IMR-90 (cell line): ENCODE measurements around the gene PGS1. TPM values are rescaled to one million over a fixed set of nuclear protein-coding genes. Genes with fewer than 3 reads are reported as not detected.

ENCODE experiments used
- ATAC-seq: fragments of 200-7000 bp; cut with Tn5 transposase; 2 replicates; pipeline ENCODE4 v1.9.1; 2020; ENCODE audit warnings: low read depth, mild to moderate bottlenecking, moderate library complexity
- BruUV-seq: library from RNA; stranded (reverse); fragments of 400-500 nt; replicated peaks from 2 replicates; lab custom pipeline; 2021; lab: Mats Ljungman, UMichigan
- CTCF ChIA-PET: fragments of 300-600 bp; formaldehyde crosslinking; extraction: SDS; loops from one replicate; lab custom pipeline; 2021; ENCODE audit warnings: antibody characterized with exemption; lab: Yijun Ruan, JAX
- POLR2A ChIA-PET: fragments of 300-600 bp; sonication (Branson Sonifier 250); formaldehyde crosslinking; loops from one replicate; lab custom pipeline; 2022; ENCODE audit warnings: antibody characterized with exemption; ENCODE audit not compliant: unreplicated experiment; lab: Charles Lee
- DNase-seq: peaks from one replicate; pipeline ENCODE4 v3.0.0; 2013
- H2AFZ ChIP-seq: replicated peaks from 2 replicates; pipeline ENCODE3; 2013; ENCODE audit warnings: low read length, mild to moderate bottlenecking; ENCODE audit not compliant: poor library complexity
- H2AK5ac ChIP-seq: 2 replicates; pipeline ENCODE4 v1.6.1; 2013; ENCODE audit warnings: low read depth, low read length, inconsistent platforms
- H2AK9ac ChIP-seq: replicated peaks from 2 replicates; pipeline ENCODE3; 2013; ENCODE audit warnings: mild to moderate bottlenecking, low read depth, low read length, moderate library complexity; ENCODE audit not compliant: poor library complexity
- H2BK120ac ChIP-seq: 2 replicates; pipeline ENCODE4 v1.6.1; 2013; ENCODE audit warnings: low read depth, low read length, inconsistent platforms
- H2BK15ac ChIP-seq: 3 replicates; pipeline ENCODE4 v1.6.1; 2013; ENCODE audit warnings: low read depth, low read length, inconsistent platforms
- H2BK20ac ChIP-seq: 2 replicates; pipeline ENCODE4 v1.6.1; 2013; ENCODE audit warnings: low read depth, mild to moderate bottlenecking, inconsistent platforms, low read length, moderate library complexity
- H2BK5ac ChIP-seq: 2 replicates; pipeline ENCODE4 v1.6.1; 2013; ENCODE audit warnings: mild to moderate bottlenecking, low read depth, low read length, inconsistent platforms; ENCODE audit not compliant: poor library complexity, severe bottlenecking
- H3K14ac ChIP-seq: replicated peaks from 2 replicates; pipeline ENCODE4 v1.6.1; 2013; ENCODE audit warnings: low read depth, low read length, inconsistent platforms
- H3K18ac ChIP-seq: 2 replicates; pipeline ENCODE4 v1.6.1; 2013; ENCODE audit warnings: low read depth, low read length, control low read depth
- H3K23ac ChIP-seq: 2 replicates; pipeline ENCODE4 v1.6.1; 2013; ENCODE audit warnings: low read depth, low read length, inconsistent platforms
- H3K27ac ChIP-seq: 2 replicates; pipeline ENCODE4 v1.5.1; 2013; ENCODE audit warnings: mild to moderate bottlenecking, control low read depth, low read length; ENCODE audit not compliant: insufficient read depth
- H3K27me3 ChIP-seq: 2 replicates; pipeline ENCODE4 v1.6.1; 2013; ENCODE audit warnings: low read length; ENCODE audit not compliant: control insufficient read depth, insufficient read depth
- H3K36me3 ChIP-seq: 2 replicates; pipeline ENCODE4 v1.6.1; 2013; ENCODE audit warnings: low read length, mixed read lengths; ENCODE audit not compliant: control insufficient read depth, insufficient read depth
- H3K4ac ChIP-seq: 2 replicates; pipeline ENCODE4 v1.6.1; 2013; ENCODE audit warnings: low read depth, low read length, inconsistent platforms
- H3K4me1 ChIP-seq: 2 replicates; pipeline ENCODE4 v1.6.1; 2013; ENCODE audit warnings: low read length, mixed read lengths; ENCODE audit not compliant: control insufficient read depth, insufficient read depth
- H3K4me2 ChIP-seq: 2 replicates; pipeline ENCODE4 v1.6.1; 2013; ENCODE audit warnings: low read depth, mild to moderate bottlenecking, control low read depth, low read length, moderate library complexity
- H3K4me3 ChIP-seq: 2 replicates; pipeline ENCODE4 v1.5.1; 2013; ENCODE audit warnings: low read depth, mild to moderate bottlenecking, control low read depth, low read length, moderate library complexity; ENCODE audit not compliant: insufficient read depth
- H3K56ac ChIP-seq: 2 replicates; pipeline ENCODE4 v1.6.1; 2013; ENCODE audit warnings: low read length, inconsistent platforms; ENCODE audit not compliant: insufficient read depth; ENCODE audit errors: extremely low read depth
- H3K79me1 ChIP-seq, 2 experiments: 2 replicates each; pipeline ENCODE4 v1.6.1; 2013; ENCODE audit warnings: low read length in 2 of 2, inconsistent platforms in 1 of 2, low read depth in 1 of 2
- H3K9ac ChIP-seq: 2 replicates; pipeline ENCODE4 v1.6.1; 2013; ENCODE audit warnings: low read depth, low read length, control low read depth
- H3K9me1 ChIP-seq: 2 replicates; pipeline ENCODE4 v1.6.1; 2013; ENCODE audit warnings: low read length, inconsistent platforms; ENCODE audit not compliant: insufficient read depth
- H3K9me3 ChIP-seq: 2 replicates; pipeline ENCODE4 v1.6.1; 2013; ENCODE audit warnings: low read length; ENCODE audit not compliant: control insufficient read depth, insufficient read depth
- H4K20me1 ChIP-seq: 2 replicates; pipeline ENCODE4 v1.6.1; 2013; ENCODE audit warnings: low read length, inconsistent platforms; ENCODE audit not compliant: insufficient read depth
- H4K5ac ChIP-seq: 2 replicates; pipeline ENCODE4 v1.6.1; 2013; ENCODE audit warnings: mild to moderate bottlenecking, low read depth, low read length, control low read depth
- H4K8ac ChIP-seq, 2 experiments: 2 replicates each; pipeline ENCODE4 v1.6.1; 2013; ENCODE audit warnings: low read depth in 2 of 2, low read length in 2 of 2, control low read depth in 1 of 2, inconsistent platforms in 1 of 2
- H4K91ac ChIP-seq: 2 replicates; pipeline ENCODE4 v1.6.1; 2013; ENCODE audit warnings: low read depth, low read length, inconsistent platforms; ENCODE audit not compliant: insufficient read depth
- BHLHE40 ChIP-seq: fragments of 150-350 bp; IDR thresholded peaks from 2 replicates; pipeline ENCODE4 v1.6.1; 2016; ENCODE audit warnings: mild to moderate bottlenecking, low read depth, low read length
- CEBPB ChIP-seq: IDR thresholded peaks from 2 replicates; pipeline ENCODE4 v1.6.1; 2012; ENCODE audit warnings: low read depth, low read length, improper control_type of control experiment
- CHD1 ChIP-seq: IDR thresholded peaks from 2 replicates; pipeline ENCODE4 v1.6.1; 2012; ENCODE audit warnings: low read depth, low read length, improper control_type of control experiment
- FOS ChIP-seq: fragments of 150-350 bp; IDR thresholded peaks from 2 replicates; pipeline ENCODE4 v1.6.1; 2016; ENCODE audit warnings: low read depth, low read length
- MAFK ChIP-seq: IDR thresholded peaks from 2 replicates; pipeline ENCODE4 v1.6.1; 2012; ENCODE audit warnings: low read depth, low read length, improper control_type of control experiment
- MAZ ChIP-seq: IDR thresholded peaks from 2 replicates; pipeline ENCODE4 v1.6.1; 2012; ENCODE audit warnings: low read depth, mild to moderate bottlenecking, low read length, improper control_type of control experiment, moderate library complexity, borderline replicate concordance
- MXI1 ChIP-seq: IDR thresholded peaks from 2 replicates; pipeline ENCODE4 v1.6.1; 2012; ENCODE audit warnings: low read depth, mild to moderate bottlenecking, low read length, moderate library complexity, borderline replicate concordance
- NFE2L2 ChIP-seq: fragments of 150-350 bp; IDR thresholded peaks from 2 replicates; pipeline ENCODE4 v1.6.1; 2016; ENCODE audit warnings: low read depth, mild to moderate bottlenecking, low read length
- POLR2A ChIP-seq: IDR thresholded peaks from 2 replicates; pipeline ENCODE4 v1.6.1; 2012; ENCODE audit warnings: mild to moderate bottlenecking, low read depth, low read length
- RAD21 ChIP-seq: IDR thresholded peaks from 2 replicates; pipeline ENCODE4 v1.6.1; 2012; ENCODE audit warnings: low read length, improper control_type of control experiment
- RCOR1 ChIP-seq: IDR thresholded peaks from 2 replicates; pipeline ENCODE4 v1.6.1; 2012; ENCODE audit warnings: mild to moderate bottlenecking, low read length, improper control_type of control experiment; ENCODE audit not compliant: insufficient replicate concordance
- RFX5 ChIP-seq: IDR thresholded peaks from 2 replicates; pipeline ENCODE4 v1.8.0; 2012; ENCODE audit warnings: low read depth, mild to moderate bottlenecking, low read length, moderate library complexity
- SMC3 ChIP-seq: fragments of 150-350 bp; IDR thresholded peaks from 2 replicates; pipeline ENCODE4 v1.6.1; 2016; ENCODE audit warnings: low read depth, mild to moderate bottlenecking, antibody characterized with exemption, low read length, moderate library complexity
- WGBS, 2 experiments: methylation state at CpG; one replicate each; pipeline versions ENCODE4 v1.1.5 to v1.1.7; 2013; ENCODE audit warnings: missing lambda C conversion rate in 2 of 2; ENCODE audit not compliant: insufficient read length in 1 of 2; ENCODE audit errors: extremely low coverage in 2 of 2; 5-methylcytosine and 5-hydroxymethylcytosine counted together
- dilution Hi-C: fragments of 300-500 bp; cut with HindIII; formaldehyde crosslinking; loops from one replicate; pipeline ENCODE4 v1.14.3; 2018; ENCODE audit warnings: low sequenced_read_pairs; ENCODE audit not compliant: unreplicated experiment
- in situ Hi-C: fragments of 300-500 bp; cut with MboI; formaldehyde crosslinking; loops from 3 replicates; pipeline ENCODE4 v1.14.3; 2019; ENCODE audit warnings: low sequenced_read_pairs, inconsistent platforms, mixed read lengths
- intact Hi-C: fragments of 100-400 bp; cut with micrococcal nuclease; formaldehyde crosslinking; loops from 2 replicates; pipeline ENCODE4 v1.10.0; 2022
- polyA plus RNA-seq, 3 experiments: library from polyadenylated mRNA; depleted of rRNA; stranded (reverse); fragments of >200 nt; gene quantifications; 2 replicates each; pipeline ENCODE4 v1.2.3, GENCODE V29; 2012; ENCODE audit warnings: low replicate concordance in 1 of 3
- total RNA-seq: library from RNA; depleted of rRNA; stranded (reverse); fragments of >200 nt; gene quantifications from 2 replicates; pipeline ENCODE4 v1.2.3, GENCODE V29; 2012
- TF ChIP-seq, protein P1 (sequence below): conservative IDR thresholded peaks from 2 replicates; pipeline ENCODE4 v1.5.1; 2012; ENCODE audit warnings: mild to moderate bottlenecking, low read depth, low read length, improper control_type of control experiment
- TF ChIP-seq, protein P2 (sequence below): fragments of 150-350 bp; IDR thresholded peaks from 2 replicates; pipeline ENCODE4 v1.6.1; 2016; ENCODE audit warnings: low read depth, mild to moderate bottlenecking, low read length, moderate library complexity, borderline replicate concordance

PGS1 gene
- total and polyA plus RNA-seq, 2 of the 4 experiments (the other 2 are of a cell fraction): 18.5 to 43.2 TPM

DNA sequence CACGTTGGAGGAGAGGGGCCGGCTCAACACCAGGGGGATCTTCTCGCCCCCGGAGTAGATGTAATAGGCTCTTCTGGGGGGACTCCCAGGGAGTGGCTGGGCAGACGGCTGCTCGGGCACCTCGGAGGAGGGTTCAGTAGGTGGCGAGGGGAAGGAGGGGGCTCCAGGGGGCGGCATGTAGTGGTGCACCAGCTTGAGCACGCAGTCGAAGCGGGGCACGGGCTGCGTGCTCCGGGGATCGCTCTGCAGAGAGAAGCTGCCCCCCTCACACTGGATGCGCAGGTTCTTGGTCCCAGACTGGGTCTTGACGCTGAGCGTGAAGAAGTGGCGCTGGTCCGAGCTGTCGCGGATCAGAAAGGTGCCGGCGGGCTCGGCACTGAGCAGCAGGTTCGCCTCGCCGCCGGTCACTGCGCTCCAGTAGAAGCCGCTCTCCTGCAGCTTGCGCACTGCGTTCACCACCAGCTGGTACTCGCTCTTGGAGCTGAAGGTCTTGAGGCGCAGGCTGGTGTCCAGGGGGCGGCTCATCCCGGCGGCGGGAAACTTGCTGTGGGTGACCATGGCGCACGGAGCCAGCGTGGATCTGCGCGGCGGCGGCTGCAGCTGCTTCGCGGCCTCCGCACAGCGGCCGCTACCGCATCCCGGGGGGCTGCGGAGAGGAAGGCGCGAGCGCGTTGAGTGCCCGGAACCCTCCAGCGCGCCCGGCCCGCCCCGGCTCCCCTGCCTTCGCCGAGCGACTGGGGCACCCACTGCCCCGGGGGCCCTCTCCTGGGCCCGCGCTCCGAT is 19.7 kb upstream of the PGS1 start:
- peaks cover 20% of the 10 kb centered on the region for H3K4me1 ChIP-seq
- peak overlapping the region; percentile 96 for H2AK9ac ChIP-seq
- H3K9me1 ChIP-seq: peaks cover 14% of the 10 kb centered on the region
- peak; percentile 53 for DNase-seq
- no peaks in the 10 kb centered on the region for H3K9me3 ChIP-seq
- 0 out of 2 replicates have a peak overlapping the region, but pooled peaks have one; percentile 41 for H2AK5ac ChIP-seq
- peak overlapping the region; percentile 97 for H3K9ac ChIP-seq
- 1% methylated on average over 48 of the region's 72 CpGs; no CpG with 5 or more reads in 1 of the 2 experiments for WGBS, 2 experiments
- intact Hi-C loops: no loop called here
- ChIA-PET CTCF (no interaction called here), POLR2A (interaction anchor here (1.1 kb wide), 1 partner anchor 57 kb away, joined by 3 read pairs; no protein-coding TSS in a partner anchor)
- no peak overlapping the region; the same call in 1 of the 2 replicates for H4K91ac ChIP-seq
- H2AFZ ChIP-seq: peak overlapping the region; percentile 91
- peaks cover 33% of the 10 kb centered on the region for H3K36me3 ChIP-seq
- peak overlapping the region; percentile 27 for H3K14ac ChIP-seq
- peak overlapping the region; percentile 92 for H2BK5ac ChIP-seq
- H3K18ac ChIP-seq: no peak overlapping the region
- H3K23ac ChIP-seq: peak overlapping the region; percentile 13; the same call in 1 of the 2 replicates
- H3K27me3 ChIP-seq: no peaks in the 10 kb centered on the region
- H3K4me3 ChIP-seq: peak overlapping the region; percentile 94
- no peak overlapping the region for H2BK20ac ChIP-seq
- H3K4ac ChIP-seq: peak overlapping the region; percentile 77
- peak overlapping the region; percentile 72 for H3K4me2 ChIP-seq
- peaks cover 50% of the 10 kb centered on the region for H4K20me1 ChIP-seq
- H2BK15ac ChIP-seq: no peak overlapping the region
- in situ Hi-C loops: loop anchor here (5.0 kb wide), 1 partner anchor 66 kb away; no protein-coding TSS in a partner anchor
- H4K5ac ChIP-seq: no peak overlapping the region
- no peak overlapping the region for H4K8ac ChIP-seq
- H3K79me1 ChIP-seq: peaks cover 5 to 41% of the 10 kb centered on the region in 2 experiments; a peak in 2 of 4 replicates
- no TSS peak for BruUV-seq
- dilution Hi-C loops: no loop called here
- H2BK120ac ChIP-seq: no peak overlapping the region
- H3K27ac ChIP-seq: peak overlapping the region; percentile 97
- peak overlapping the region; percentile 26; the same call in 1 of the 2 replicates for H3K56ac ChIP-seq
- ATAC-seq: no peak
- TF ChIP-seq CEBPB (no peak), POLR2A (no peak), RCOR1 (no peak), MXI1 (no peak), FOS (no peak), RFX5 (no peak), MAZ (no peak), SMC3 (no peak), BHLHE40 (no peak), MAFK (no peak), CHD1 (no peak), NFE2L2 (no peak), RAD21 (no peak)
- TF ChIP-seq, protein P1, sequence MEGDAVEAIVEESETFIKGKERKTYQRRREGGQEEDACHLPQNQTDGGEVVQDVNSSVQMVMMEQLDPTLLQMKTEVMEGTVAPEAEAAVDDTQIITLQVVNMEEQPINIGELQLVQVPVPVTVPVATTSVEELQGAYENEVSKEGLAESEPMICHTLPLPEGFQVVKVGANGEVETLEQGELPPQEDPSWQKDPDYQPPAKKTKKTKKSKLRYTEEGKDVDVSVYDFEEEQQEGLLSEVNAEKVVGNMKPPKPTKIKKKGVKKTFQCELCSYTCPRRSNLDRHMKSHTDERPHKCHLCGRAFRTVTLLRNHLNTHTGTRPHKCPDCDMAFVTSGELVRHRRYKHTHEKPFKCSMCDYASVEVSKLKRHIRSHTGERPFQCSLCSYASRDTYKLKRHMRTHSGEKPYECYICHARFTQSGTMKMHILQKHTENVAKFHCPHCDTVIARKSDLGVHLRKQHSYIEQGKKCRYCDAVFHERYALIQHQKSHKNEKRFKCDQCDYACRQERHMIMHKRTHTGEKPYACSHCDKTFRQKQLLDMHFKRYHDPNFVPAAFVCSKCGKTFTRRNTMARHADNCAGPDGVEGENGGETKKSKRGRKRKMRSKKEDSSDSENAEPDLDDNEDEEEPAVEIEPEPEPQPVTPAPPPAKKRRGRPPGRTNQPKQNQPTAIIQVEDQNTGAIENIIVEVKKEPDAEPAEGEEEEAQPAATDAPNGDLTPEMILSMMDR: no peak
- TF ChIP-seq, protein P2, sequence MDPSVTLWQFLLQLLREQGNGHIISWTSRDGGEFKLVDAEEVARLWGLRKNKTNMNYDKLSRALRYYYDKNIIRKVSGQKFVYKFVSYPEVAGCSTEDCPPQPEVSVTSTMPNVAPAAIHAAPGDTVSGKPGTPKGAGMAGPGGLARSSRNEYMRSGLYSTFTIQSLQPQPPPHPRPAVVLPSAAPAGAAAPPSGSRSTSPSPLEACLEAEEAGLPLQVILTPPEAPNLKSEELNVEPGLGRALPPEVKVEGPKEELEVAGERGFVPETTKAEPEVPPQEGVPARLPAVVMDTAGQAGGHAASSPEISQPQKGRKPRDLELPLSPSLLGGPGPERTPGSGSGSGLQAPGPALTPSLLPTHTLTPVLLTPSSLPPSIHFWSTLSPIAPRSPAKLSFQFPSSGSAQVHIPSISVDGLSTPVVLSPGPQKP: no peak
